Activated CD8-positive, alpha-beta memory T cell treated with anti-CD3 and anti-CD28 coated beads, Interleukin-2, amount 50 U/mL, for 48 hours (primary cell): Measurements from ENCODE around the gene ZNF628.

ENCODE experiments used
- DNase-seq: peaks from one replicate; pipeline ENCODE4 v3.0.0-alpha.2; 2020

ZNF628 gene

GRCh38 chr19:55451163-55451964 lies 25.1 kb upstream of the ZNF628 start:
- no peak for DNase-seq

- no peak for DNase-seq
Observed at GRCh38 chr19:55451965-55452748, 24.3 kb upstream of the ZNF628 start.

- DNase-seq: peak; percentile 65
Observed at GRCh38 chr19:55452749-55453346, 23.6 kb upstream of the ZNF628 start.

GRCh38 chr19:55453511-55454260 lies 22.7 kb upstream of the ZNF628 start:
- no peak for DNase-seq

GRCh38 chr19:55454787-55455243 lies 21.6 kb upstream of the ZNF628 start:
- DNase-seq: peak; percentile 75

- no peak for DNase-seq
Observed at GRCh38 chr19:55455576-55456235, 20.7 kb upstream of the ZNF628 start.

- DNase-seq: no peak
Observed at GRCh38 chr19:55456347-55456746, 20.1 kb upstream of the ZNF628 start.

- DNase-seq: no peak
Observed at GRCh38 chr19:55457683-55458457, 18.5 kb upstream of the ZNF628 start.

- no peak for DNase-seq
Observed at GRCh38 chr19:55459551-55459949, 16.9 kb upstream of the ZNF628 start.

- no peak for DNase-seq
Observed at GRCh38 chr19:55459950-55460657, 16.3 kb upstream of the ZNF628 start.

GRCh38 chr19:55460670-55461258 lies 15.7 kb upstream of the ZNF628 start:
- no peak for DNase-seq

GRCh38 chr19:55461259-55461973 lies 15.0 kb upstream of the ZNF628 start, which contains the start of gene ISOC2:
Gene ISOC2 (minus strand): TSS chr19:55461642. CDS start chr19:55456486, 5,156 bp downstream.
- DNase-seq: peak; percentile 100

GRCh38 chr19:55461974-55462626 lies 14.3 kb upstream of the ZNF628 start:
- no peak for DNase-seq

GRCh38 chr19:55462722-55463121 lies 13.7 kb upstream of the ZNF628 start:
- DNase-seq: no peak

- no peak for DNase-seq
Observed at GRCh38 chr19:55463583-55464031, 12.8 kb upstream of the ZNF628 start.

GRCh38 chr19:55464039-55464661 lies 12.3 kb upstream of the ZNF628 start:
- no peak for DNase-seq

- DNase-seq: no peak
Observed at GRCh38 chr19:55464662-55465054, 11.8 kb upstream of the ZNF628 start, which contains the start of gene C19orf85. Gene C19orf85 (minus strand): TSS chr19:55464751. CDS start chr19:55464554, 197 bp downstream.
